ENCODE data around the gene ZBTB9. TPM values are rescaled to one million over a fixed set of nuclear protein-coding genes. Genes with fewer than 3 reads are reported as not detected.

The ZBTB9 gene
- total RNA-seq, 4 donors from 2014 or later = 2.8 to 4.8 (median 3.3) TPM

DNA sequence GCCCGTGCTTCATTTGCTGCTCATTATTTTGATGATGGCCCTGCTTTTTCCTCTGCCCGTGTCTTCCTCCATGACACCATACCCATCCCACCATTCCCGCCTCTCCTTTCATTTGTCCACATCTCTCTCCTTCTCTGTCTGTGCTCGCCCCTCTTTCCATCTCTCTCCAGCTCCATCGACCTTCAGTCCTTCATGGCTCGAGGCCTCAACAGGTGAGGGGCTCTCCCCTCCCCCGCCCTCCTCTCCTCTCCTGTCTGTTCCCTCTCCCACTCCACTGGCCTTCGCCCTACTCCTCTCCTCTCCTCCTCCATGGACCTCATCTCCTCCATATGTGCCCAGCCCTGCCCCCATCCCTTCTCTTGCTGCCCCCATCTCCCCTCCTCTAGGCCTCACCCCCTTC is 12.1 kb upstream of the ZBTB9 start:
- Histone ChIP-seq H3K27ac (no peak overlapping the region), H3K4me1 (no peaks in the 10 kb centered on the region), H3K36me3 (peaks cover 12 to 94% (median 32%) of the 10 kb centered on the region in 3 donors), H3K9me3 (no peaks in the 10 kb centered on the region), H3K4me3 (no peak overlapping the region), H3K27me3 (no peaks in the 10 kb centered on the region)
- 80 to 86% methylated on average over 8 of the region's 8 CpGs for WGBS, 2 donors
- no peak for TF ChIP-seq POLR2A (IDR thresholded peaks at IDR 0.05)
- TF ChIP-seq, protein P1, sequence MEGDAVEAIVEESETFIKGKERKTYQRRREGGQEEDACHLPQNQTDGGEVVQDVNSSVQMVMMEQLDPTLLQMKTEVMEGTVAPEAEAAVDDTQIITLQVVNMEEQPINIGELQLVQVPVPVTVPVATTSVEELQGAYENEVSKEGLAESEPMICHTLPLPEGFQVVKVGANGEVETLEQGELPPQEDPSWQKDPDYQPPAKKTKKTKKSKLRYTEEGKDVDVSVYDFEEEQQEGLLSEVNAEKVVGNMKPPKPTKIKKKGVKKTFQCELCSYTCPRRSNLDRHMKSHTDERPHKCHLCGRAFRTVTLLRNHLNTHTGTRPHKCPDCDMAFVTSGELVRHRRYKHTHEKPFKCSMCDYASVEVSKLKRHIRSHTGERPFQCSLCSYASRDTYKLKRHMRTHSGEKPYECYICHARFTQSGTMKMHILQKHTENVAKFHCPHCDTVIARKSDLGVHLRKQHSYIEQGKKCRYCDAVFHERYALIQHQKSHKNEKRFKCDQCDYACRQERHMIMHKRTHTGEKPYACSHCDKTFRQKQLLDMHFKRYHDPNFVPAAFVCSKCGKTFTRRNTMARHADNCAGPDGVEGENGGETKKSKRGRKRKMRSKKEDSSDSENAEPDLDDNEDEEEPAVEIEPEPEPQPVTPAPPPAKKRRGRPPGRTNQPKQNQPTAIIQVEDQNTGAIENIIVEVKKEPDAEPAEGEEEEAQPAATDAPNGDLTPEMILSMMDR (IDR thresholded peaks at IDR 0.05) = no peak
- DNase-seq = no peak
- intact Hi-C loops (cut with DNase I) = no loop called here

DNA sequence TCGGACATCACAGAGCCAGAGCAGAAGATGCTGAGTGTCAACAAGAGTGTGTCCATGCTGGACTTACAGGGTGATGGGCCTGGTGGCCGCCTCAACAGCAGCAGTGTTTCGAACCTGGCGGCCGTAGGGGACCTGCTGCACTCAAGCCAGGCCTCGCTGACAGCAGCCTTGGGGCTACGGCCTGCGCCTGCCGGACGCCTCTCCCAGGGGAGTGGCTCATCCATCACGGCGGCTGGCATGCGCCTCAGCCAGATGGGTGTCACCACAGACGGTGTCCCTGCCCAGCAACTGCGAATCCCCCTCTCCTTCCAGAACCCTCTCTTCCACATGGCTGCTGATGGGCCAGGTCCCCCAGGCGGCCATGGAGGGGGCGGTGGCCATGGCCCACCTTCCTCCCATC is 11.4 kb upstream of the ZBTB9 start:
- Histone ChIP-seq H3K4me3 (no peak overlapping the region), H3K9me3 (no peaks in the 10 kb centered on the region), H3K4me1 (no peaks in the 10 kb centered on the region), H3K27ac (no peak overlapping the region), H3K36me3 (peaks cover 4 to 94% (median 25%) of the 10 kb centered on the region in 3 donors), H3K27me3 (no peaks in the 10 kb centered on the region)
- intact Hi-C loops (cut with DNase I) = no loop called here
- TF ChIP-seq, protein P1 (IDR thresholded peaks at IDR 0.05) = no peak
- no peak for TF ChIP-seq POLR2A (IDR thresholded peaks at IDR 0.05)
- WGBS, 2 donors = 91% methylated on average over 16 of the region's 17 CpGs; no CpG with 5 or more reads in 1 of the 2 donors
- DNase-seq = no peak

DNA sequence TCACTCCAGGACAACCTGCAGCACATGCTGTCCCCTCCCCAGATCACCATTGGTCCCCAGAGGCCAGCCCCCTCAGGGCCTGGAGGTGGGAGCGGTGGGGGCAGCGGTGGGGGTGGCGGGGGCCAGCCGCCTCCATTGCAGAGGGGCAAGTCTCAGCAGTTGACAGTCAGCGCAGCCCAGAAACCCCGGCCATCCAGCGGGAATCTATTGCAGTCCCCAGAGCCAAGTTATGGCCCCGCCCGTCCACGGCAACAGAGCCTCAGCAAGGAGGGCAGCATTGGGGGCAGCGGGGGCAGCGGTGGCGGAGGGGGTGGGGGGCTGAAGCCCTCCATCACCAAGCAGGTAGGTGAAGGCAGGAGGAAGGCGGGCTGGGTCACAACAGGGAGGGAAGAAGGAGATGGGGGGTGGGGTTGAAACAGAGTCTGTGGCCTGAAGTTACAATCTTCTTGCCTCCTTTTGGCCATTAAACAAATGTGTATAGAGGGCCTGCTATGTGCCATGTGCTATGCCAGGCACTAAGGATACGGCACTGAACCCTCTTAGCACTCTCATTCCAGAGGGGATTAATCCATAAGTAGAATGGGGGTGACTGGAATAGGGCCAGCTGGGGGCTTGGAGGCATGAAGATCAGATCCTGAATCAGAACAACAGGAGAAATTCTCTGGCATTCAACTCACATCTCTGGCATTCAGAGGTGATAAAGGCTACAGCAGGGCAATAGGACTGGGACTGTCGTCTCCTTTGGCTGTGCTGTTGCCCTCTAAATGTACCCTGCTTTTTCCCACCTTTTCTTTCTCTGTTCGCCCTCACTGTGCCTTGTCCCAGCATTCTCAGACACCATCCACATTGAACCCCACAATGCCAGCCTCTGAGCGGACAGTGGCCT is 10.5 kb upstream of the ZBTB9 start:
- H3K27ac ChIP-seq = no peak overlapping the region
- no peaks in the 10 kb centered on the region for H3K4me1 ChIP-seq
- no peak for TF ChIP-seq POLR2A (IDR thresholded peaks at IDR 0.05)
- TF ChIP-seq, protein P1 (IDR thresholded peaks at IDR 0.05) = no peak
- 82 to 92% methylated on average over 4 of the region's 18 CpGs for WGBS, 2 donors
- no peaks in the 10 kb centered on the region for H3K27me3 ChIP-seq
- no peak overlapping the region for H3K4me3 ChIP-seq
- no peaks in the 10 kb centered on the region for H3K9me3 ChIP-seq
- H3K36me3 ChIP-seq = peaks cover 11 to 94% (median 18%) of the 10 kb centered on the region in 3 donors
- no peak for DNase-seq
- intact Hi-C loops (cut with DNase I) = no loop called here

DNA sequence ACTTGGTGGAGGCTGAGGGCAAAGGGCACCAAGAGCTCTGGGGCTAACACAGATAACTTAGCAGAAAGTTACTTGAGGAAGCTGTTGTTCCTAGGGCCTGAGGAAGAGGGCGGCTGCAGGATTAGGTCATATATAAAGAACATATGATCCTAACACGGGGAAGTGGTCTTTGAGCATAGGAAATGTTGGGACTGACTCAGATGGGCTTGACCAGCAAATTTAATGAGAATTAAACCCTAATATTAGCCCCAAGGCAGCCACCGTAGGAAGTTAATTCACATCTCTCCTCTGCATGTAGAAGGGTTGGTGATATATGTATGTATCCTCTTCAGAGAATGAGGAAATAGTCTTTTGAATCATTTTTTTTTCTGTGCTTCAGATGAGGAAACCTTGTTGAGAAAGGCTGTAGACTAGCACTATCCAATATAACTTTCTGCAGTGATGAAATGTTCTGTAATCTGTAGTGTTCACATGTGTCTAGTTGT is 9.2 kb upstream of the ZBTB9 start:
- no peaks in the 10 kb centered on the region for H3K9me3 ChIP-seq
- H3K27me3 ChIP-seq = no peaks in the 10 kb centered on the region
- DNase-seq = no peak
- H3K36me3 ChIP-seq = peaks cover 11 to 95% (median 18%) of the 10 kb centered on the region in 3 donors
- H3K4me1 ChIP-seq = no peaks in the 10 kb centered on the region
- no peak for TF ChIP-seq POLR2A (IDR thresholded peaks at IDR 0.05)
- TF ChIP-seq, protein P1 (IDR thresholded peaks at IDR 0.05) = no peak
- intact Hi-C loops (cut with DNase I) = no loop called here
- peak overlapping the region in 1 of 4 donors; percentile 30 for H3K27ac ChIP-seq
- 78 to 90% methylated on average over 3 of the region's 3 CpGs for WGBS, 2 donors
- no peak overlapping the region for H3K4me3 ChIP-seq

DNA sequence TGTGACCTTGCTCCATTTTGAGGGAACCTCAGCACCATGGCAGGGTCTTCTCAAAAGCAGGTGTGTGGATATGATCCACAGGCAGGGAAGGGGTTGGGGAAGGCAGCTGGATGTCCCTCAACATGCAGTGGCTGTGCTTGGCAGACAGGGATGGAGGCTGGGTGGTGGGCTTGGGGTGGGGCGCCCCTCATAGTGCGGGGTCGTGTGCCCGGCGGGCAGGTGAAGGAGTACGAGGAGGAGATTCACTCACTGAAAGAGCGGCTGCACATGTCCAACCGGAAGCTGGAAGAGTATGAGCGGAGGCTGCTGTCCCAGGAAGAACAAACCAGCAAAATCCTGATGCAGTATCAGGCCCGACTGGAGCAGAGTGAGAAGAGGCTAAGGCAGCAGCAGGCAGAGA is 8.0 kb upstream of the ZBTB9 start:
- Histone ChIP-seq H3K4me1 (no peaks in the 10 kb centered on the region), H3K27ac (no peak overlapping the region), H3K36me3 (peaks cover 11 to 83% (median 18%) of the 10 kb centered on the region in 3 donors), H3K9me3 (no peaks in the 10 kb centered on the region), H3K4me3 (no peak overlapping the region), H3K27me3 (no peaks in the 10 kb centered on the region)
- no peak for TF ChIP-seq POLR2A (IDR thresholded peaks at IDR 0.05)
- TF ChIP-seq, protein P1 (IDR thresholded peaks at IDR 0.05) = no peak
- no peak for DNase-seq
- intact Hi-C loops (cut with DNase I) = no loop called here
- WGBS, 2 donors = 93% methylated on average over 8 of the region's 10 CpGs; no CpG with 5 or more reads in 1 of the 2 donors
